ENCODE results near the gene ZFAND6.

DNA sequence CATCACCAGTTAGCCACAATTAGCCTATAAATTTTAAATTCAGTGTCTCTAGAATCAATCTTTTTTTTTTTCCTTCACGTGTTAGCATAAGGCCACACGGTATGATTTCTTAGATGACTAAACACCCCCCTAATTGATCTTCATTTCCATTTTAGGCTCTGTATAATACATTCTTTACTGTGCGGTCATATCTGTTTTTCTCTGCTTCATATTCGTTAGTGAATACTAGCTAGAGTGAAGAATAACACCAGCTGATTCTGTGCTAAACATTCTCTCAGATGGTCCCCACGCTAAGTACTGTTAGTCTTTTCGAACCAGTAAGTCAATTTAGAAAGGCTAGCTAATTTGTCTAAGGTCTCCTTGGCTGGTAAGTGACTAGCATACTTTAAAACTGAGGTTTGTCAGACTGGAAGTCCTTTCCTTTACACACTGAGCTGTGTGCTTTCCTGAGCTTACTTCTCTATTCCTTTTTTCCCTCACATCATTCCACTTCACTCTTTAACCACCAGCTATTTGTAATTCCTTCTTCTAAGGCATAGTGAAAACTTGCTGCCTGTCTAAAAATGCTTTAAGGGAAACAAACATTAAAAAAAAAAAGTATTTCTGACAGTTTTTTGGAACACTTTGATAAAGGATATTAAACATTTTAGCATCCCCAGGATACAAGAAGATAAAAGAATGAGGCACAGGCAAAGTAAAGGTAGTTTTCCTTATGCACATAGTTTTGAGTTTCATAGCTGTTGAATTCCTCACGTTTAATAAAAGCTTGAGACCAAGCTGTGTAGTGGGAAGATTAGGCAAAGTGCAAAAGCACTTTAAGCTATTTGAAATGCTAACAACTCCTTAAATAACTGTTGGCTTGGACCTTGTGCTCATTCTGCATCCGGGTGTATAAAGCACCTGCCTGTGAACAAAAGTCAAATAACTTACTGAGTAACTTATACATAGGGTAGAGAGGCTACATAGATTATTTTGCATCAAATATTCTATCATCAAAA lies 17.1 kb downstream of the ZFAND6 start:
- TF ChIP-seq CTCF (IDR thresholded peaks at IDR 0.05; ENCODE audit: poor library complexity) (no peak), EZH2phosphoT487 (IDR thresholded peaks at IDR 0.05; ENCODE audit: low read depth, severe bottlenecking, unreplicated experiment) (no peak)
